ENCODE data around the gene AK4.

Gene AK4

DNA sequence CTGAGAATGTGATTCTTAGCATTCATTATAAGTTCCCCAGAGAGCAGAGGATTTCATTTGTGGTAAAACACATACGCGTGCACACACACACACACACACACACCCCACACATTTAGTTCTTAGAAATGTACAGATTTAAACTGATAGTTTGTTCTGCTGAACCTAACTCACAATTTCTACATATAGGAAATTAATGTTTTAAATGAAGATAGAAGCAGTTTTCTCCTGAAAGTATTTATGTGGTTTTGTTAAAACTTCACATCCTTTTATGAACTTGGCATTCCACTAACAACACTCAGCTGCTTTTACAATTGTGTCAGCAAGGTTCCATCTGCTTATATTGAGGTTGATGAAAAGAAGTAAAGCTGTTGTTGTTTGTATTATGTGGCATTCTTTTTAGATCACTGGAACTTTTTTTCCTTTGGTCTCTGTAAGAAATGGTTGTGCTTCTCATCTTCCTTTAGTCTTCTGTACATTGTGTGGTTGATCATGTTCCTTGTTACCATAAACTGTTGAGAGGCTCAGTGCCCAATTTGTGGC, 41.6 kb downstream of the AK4 start:
- TF ChIP-seq, protein P1, sequence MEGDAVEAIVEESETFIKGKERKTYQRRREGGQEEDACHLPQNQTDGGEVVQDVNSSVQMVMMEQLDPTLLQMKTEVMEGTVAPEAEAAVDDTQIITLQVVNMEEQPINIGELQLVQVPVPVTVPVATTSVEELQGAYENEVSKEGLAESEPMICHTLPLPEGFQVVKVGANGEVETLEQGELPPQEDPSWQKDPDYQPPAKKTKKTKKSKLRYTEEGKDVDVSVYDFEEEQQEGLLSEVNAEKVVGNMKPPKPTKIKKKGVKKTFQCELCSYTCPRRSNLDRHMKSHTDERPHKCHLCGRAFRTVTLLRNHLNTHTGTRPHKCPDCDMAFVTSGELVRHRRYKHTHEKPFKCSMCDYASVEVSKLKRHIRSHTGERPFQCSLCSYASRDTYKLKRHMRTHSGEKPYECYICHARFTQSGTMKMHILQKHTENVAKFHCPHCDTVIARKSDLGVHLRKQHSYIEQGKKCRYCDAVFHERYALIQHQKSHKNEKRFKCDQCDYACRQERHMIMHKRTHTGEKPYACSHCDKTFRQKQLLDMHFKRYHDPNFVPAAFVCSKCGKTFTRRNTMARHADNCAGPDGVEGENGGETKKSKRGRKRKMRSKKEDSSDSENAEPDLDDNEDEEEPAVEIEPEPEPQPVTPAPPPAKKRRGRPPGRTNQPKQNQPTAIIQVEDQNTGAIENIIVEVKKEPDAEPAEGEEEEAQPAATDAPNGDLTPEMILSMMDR (IDR thresholded peaks at IDR 0.05; ENCODE audit: unreplicated experiment in 3 of 3), result no peak
- H3K36me3 Mint-ChIP-seq (ENCODE audit: low read depth), result peaks cover 24% of the 10 kb centered on the region
- no peaks in the 10 kb centered on the region for H3K27me3 Mint-ChIP-seq (ENCODE audit: low read depth)
- H3K4me1 Mint-ChIP-seq, result no peaks in the 10 kb centered on the region
- no peak overlapping the region for H3K4me3 Mint-ChIP-seq
- no peak overlapping the region for H3K27ac Mint-ChIP-seq
- no peaks in the 10 kb centered on the region for H3K9me3 Mint-ChIP-seq

DNA sequence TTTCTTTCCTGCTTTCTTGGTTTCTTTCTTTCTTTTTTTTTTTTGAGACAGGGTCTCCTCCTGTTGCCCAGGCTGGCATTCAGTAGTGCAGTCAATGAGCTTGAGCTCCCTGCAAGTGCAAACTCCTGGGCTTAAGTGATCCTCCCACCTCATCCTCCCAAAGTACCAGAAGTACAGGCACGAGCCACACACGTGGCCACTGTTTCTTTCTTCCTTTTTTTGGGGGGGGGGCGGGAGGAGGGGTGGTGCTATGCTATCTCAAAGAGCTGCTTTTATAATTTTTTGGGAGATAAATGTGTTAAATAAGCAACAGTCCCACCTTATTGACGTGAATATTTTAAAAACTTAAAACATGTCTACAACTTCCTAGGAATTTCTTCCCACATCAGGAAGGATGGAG, 42.2 kb downstream of the AK4 start:
- Mint-ChIP-seq H3K4me1 (peaks cover under 1% of the 10 kb centered on the region), H3K36me3 (ENCODE audit: low read depth) (peaks cover 24% of the 10 kb centered on the region), H3K4me3 (no peak overlapping the region), H3K9me3 (no peaks in the 10 kb centered on the region), H3K27me3 (ENCODE audit: low read depth) (no peaks in the 10 kb centered on the region), H3K27ac (no peak overlapping the region)
- TF ChIP-seq, protein P1 (IDR thresholded peaks at IDR 0.05; ENCODE audit: unreplicated experiment in 3 of 3), result no peak

DNA sequence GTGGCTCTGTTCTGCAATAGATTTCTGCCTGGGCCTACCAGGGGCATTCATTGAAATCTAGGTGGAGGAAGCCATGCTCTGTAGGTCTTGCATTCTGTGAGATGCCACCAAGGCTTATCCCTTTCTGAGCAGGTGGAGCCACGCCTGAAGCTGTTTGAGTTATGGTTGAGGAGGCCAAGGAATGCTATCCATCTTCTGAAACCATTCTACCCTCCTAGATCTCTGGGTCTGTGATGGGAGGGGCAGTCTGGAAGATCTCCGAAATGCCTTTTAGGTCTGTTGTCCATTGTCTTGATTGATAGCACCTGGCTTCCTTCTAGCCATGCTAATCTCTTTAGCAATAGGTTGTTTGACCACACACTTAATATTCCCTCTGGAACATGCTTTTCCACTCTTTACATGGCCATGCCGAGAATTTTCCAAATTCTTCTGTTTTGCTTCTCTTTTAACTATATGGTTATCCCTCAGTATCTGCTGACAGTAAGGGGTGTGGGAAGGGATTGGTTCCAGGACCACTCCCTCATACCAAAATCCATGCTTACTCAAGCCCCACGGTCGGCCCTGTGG, 45.2 kb downstream of the AK4 start:
- Mint-ChIP-seq H3K27me3 (ENCODE audit: low read depth) (no peaks in the 10 kb centered on the region), H3K9me3 (no peaks in the 10 kb centered on the region), H3K36me3 (ENCODE audit: low read depth) (peaks cover 27% of the 10 kb centered on the region), H3K4me1 (peaks cover 10% of the 10 kb centered on the region), H3K4me3 (no peak overlapping the region), H3K27ac (no peak overlapping the region)
- TF ChIP-seq, protein P1 (IDR thresholded peaks at IDR 0.05; ENCODE audit: unreplicated experiment in 3 of 3), result no peak

DNA sequence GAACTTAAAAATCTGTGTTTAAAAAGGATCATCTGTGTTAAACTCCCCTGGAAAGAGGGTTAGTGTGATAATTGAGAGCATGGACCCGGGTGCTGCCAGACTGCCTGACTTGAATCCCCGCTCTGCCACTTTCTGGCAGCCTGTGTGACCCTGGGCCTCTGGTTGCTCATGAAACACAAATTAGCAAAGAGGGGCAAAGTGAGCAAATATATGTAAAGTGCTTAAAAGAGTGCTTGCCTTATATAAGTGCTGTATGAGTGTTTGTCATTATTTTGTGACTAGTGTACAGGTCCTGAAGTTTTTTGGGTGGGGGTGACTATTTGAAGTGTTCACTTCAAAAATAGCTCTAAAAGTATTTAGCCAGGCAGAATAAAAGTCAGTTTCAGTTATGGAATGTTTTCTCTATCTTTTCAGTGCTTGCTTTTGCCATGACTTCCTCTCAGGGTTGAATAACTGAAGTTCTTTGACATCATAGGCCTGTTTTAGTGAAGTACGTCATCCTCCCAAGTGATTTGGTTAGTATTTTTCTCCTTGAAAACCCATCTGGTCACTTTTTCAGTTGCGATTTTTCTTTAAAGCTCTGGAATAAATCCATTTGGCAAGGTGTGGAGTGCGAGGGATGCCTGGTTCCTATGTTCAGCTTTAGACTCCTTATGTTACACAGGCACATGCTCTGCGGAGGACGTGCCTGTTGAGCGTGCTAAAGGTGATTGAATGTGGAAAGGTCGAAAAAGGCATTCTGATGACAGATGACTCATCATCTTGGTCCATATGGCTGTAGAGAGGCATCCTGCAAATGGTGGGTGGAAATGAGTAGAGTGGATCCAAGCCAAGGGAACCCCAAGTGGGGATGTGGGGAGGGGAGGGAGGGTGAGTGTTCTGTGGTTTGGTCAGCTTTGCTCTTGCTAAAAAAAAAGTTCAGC, 47.8 kb downstream of the AK4 start:
- Mint-ChIP-seq H3K4me1 (peaks cover 10% of the 10 kb centered on the region), H3K9me3 (no peaks in the 10 kb centered on the region), H3K27me3 (ENCODE audit: low read depth) (no peaks in the 10 kb centered on the region), H3K27ac (peak overlapping the region in 2 of 3 experiments; percentile 20 to 51), H3K36me3 (ENCODE audit: low read depth) (peaks cover 27% of the 10 kb centered on the region), H3K4me3 (no peak overlapping the region)
- TF ChIP-seq, protein P1 (IDR thresholded peaks at IDR 0.05; ENCODE audit: unreplicated experiment in 3 of 3), result no peak

DNA sequence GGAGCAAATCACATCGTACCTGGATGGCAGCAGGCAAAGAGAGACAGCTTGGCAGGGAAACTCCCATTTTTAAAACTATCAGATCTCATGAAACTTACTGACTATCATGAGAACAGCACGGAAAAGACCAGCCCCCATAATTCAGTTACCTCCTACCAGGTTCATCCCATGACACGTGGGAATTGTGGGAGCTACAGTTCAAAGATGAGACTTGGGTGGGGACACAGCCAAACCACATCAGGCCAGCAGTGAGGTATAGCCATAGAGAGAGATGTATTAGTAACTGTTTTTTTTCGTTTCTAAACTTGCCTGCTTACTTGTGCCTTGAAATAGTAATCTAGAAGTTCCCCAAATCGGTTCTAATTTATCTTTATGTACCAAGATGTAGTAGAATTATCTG, 48.9 kb downstream of the AK4 start:
- Mint-ChIP-seq H3K4me1 (peaks cover 10% of the 10 kb centered on the region), H3K9me3 (no peaks in the 10 kb centered on the region), H3K27me3 (ENCODE audit: low read depth) (no peaks in the 10 kb centered on the region), H3K36me3 (ENCODE audit: low read depth) (peaks cover 20% of the 10 kb centered on the region), H3K4me3 (no peak overlapping the region), H3K27ac (no peak overlapping the region)
- TF ChIP-seq, protein P1 (IDR thresholded peaks at IDR 0.05; ENCODE audit: unreplicated experiment in 3 of 3), result no peak
